ENCODE measurements around the gene GRM1.

DNA sequence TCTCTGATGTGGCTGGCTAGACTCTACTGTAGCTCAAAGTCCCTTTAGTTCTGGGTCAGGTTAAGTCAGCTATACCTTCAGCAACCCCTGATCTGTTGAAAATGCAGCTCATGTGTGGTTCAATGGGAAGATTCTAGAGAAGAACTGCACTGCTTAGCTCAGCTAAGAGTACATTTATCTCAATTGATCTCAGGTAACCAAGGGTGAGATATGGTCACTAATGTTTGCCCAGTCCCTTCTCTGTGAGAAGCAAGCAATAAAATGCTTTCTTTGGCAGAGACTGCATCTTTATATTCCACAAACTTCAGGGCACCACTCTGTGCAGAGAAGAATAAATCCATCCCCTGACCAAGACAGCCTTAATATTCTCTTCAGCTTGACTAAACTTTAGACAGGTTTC, 274.1 kb downstream of the GRM1 start:
- TF ChIP-seq, protein P1, sequence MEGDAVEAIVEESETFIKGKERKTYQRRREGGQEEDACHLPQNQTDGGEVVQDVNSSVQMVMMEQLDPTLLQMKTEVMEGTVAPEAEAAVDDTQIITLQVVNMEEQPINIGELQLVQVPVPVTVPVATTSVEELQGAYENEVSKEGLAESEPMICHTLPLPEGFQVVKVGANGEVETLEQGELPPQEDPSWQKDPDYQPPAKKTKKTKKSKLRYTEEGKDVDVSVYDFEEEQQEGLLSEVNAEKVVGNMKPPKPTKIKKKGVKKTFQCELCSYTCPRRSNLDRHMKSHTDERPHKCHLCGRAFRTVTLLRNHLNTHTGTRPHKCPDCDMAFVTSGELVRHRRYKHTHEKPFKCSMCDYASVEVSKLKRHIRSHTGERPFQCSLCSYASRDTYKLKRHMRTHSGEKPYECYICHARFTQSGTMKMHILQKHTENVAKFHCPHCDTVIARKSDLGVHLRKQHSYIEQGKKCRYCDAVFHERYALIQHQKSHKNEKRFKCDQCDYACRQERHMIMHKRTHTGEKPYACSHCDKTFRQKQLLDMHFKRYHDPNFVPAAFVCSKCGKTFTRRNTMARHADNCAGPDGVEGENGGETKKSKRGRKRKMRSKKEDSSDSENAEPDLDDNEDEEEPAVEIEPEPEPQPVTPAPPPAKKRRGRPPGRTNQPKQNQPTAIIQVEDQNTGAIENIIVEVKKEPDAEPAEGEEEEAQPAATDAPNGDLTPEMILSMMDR (IDR thresholded peaks at IDR 0.05), result no peak
- TF ChIP-seq POLR2A (IDR thresholded peaks at IDR 0.05), result no peak

Data from lower leg skin (tissue), 3 donors.